HG03571 (cell line): ENCODE data around the gene LDHA.
"Not testable (repeated sequence)": the region's sequence is repeated elsewhere in the genome, so short reads cannot be mapped to it uniquely, and the experiment has no call there.

Source experiments
- ATAC-seq: cut with Tn5 transposase; IDR thresholded peaks from one replicate; pipeline ENCODE4 v1.9.1; 2021; ENCODE audit not compliant: unreplicated experiment

The LDHA gene

GRCh38 chr11:18393581-18394274 is 635 bp upstream of the LDHA start:
- ATAC-seq: no peak

GRCh38 chr11:18394928-18395734 is 768 bp downstream of the LDHA start:
- ATAC-seq: no peak

GRCh38 chr11:18395735-18396504 is 1.6 kb downstream of the LDHA start:
- ATAC-seq: peak; percentile 70

GRCh38 chr11:18397921-18398320 is 3.6 kb downstream of the LDHA start:
- no peak for ATAC-seq

GRCh38 chr11:18401077-18401476 is 6.7 kb downstream of the LDHA start:
- not testable (repeated sequence) for ATAC-seq

- no peak for ATAC-seq
Measured at GRCh38 chr11:18404062-18404461, 9.7 kb downstream of the LDHA start.

- not testable (repeated sequence) for ATAC-seq
Measured at GRCh38 chr11:18407400-18407799, 13.0 kb downstream of the LDHA start.

GRCh38 chr11:18408558-18409291 is 14.4 kb downstream of the LDHA start:
- ATAC-seq: no peak

GRCh38 chr11:18416459-18416858 is 22.1 kb downstream of the LDHA start:
- no peak for ATAC-seq

GRCh38 chr11:18419040-18419439 is 24.7 kb downstream of the LDHA start:
- ATAC-seq: no peak

GRCh38 chr11:18420067-18420466 is 25.7 kb downstream of the LDHA start:
- ATAC-seq: no peak

GRCh38 chr11:18427240-18427639 is 32.9 kb downstream of the LDHA start:
- ATAC-seq: no peak

GRCh38 chr11:18429332-18429731 is 35.0 kb downstream of the LDHA start:
- ATAC-seq: no peak

GRCh38 chr11:18438691-18439090 is 44.3 kb downstream of the LDHA start:
- ATAC-seq: no peak

GRCh38 chr11:18449251-18449650 is 54.9 kb downstream of the LDHA start:
- no peak for ATAC-seq

- no peak for ATAC-seq
Measured at GRCh38 chr11:18452927-18453326, 58.6 kb downstream of the LDHA start.

GRCh38 chr11:18455686-18456372 is 61.5 kb downstream of the LDHA start, which contains the start of gene LDHAL6A:
LDHAL6A (plus strand) TSS chr11:18455856; CDS start chr11:18456681, 825 bp downstream.
- no peak for ATAC-seq

GRCh38 chr11:18457450-18457849 is 63.1 kb downstream of the LDHA start:
- ATAC-seq: no peak
